Measurements from ENCODE around the gene ZNF276.
"Not testable (repeated sequence)": the region's sequence is repeated elsewhere in the genome, so short reads cannot be mapped to it uniquely, and the experiment has no call there.

The ZNF276 gene

DNA sequence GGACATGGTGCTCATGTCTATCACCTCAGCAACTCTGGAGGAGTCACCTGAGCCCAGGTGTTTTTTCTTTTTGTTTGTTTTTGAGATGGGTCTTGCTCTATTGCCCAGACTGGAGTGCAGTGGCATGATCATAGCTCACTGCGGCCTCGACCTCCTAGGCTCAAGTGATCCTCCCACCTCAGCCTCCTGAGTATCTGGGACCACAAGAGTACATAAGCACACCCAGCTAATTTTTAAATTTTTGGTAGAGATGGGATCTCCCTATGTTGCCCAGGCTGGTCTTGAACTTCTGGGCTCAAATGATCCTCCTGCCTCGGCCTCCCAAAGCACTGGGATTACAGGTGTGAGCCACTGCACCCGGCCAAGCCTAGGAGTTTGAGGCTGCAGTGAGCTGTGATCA is 31.7 kb upstream of the ZNF276 start:
- not testable (repeated sequence) for H3K27me3 ChIP-seq (ENCODE audit: control insufficient read depth in 1 of 2, insufficient read depth in 2 of 2, low read length in 2 of 2); H3K4me3 ChIP-seq (ENCODE audit: low read depth in 1 of 2, low read length in 2 of 2); H3K27ac ChIP-seq (ENCODE audit: low read depth, low read length); H3K9ac ChIP-seq (ENCODE audit: low read depth in 1 of 2, low read length in 2 of 2); H3K9me3 ChIP-seq (ENCODE audit: control insufficient read depth in 1 of 2, low read length in 2 of 2)
- Histone ChIP-seq H3K36me3 (ENCODE audit: control insufficient read depth in 1 of 2, insufficient read depth in 2 of 2, low read length in 2 of 2) (peaks cover 25 to 49% of the 10 kb centered on the region in 2 donors), H3K4me1 (ENCODE audit: control insufficient read depth in 1 of 2, insufficient read depth in 2 of 2, low read length in 2 of 2) (peaks cover 7 to 15% of the 10 kb centered on the region in 2 donors)

- peaks cover 29 to 53% of the 10 kb centered on the region in 2 donors for H3K36me3 ChIP-seq (ENCODE audit: control insufficient read depth in 1 of 2, insufficient read depth in 2 of 2, low read length in 2 of 2)
- no peak overlapping the region for H3K27ac ChIP-seq (ENCODE audit: low read depth, low read length)
- no peaks in the 10 kb centered on the region for H3K27me3 ChIP-seq (ENCODE audit: control insufficient read depth in 1 of 2, insufficient read depth in 2 of 2, low read length in 2 of 2)
Measured at GRCh38 chr16:89690392-89690901, 30.9 kb upstream of the ZNF276 start.

GRCh38 chr16:89691231-89691985 is 29.9 kb upstream of the ZNF276 start:
- Histone ChIP-seq H3K4me1 (ENCODE audit: control insufficient read depth in 1 of 2, insufficient read depth in 2 of 2, low read length in 2 of 2) (peaks cover 7 to 27% of the 10 kb centered on the region in 2 donors), H3K4me3 (ENCODE audit: low read depth in 1 of 2, low read length in 2 of 2) (no peak overlapping the region), H3K27me3 (ENCODE audit: control insufficient read depth in 1 of 2, insufficient read depth in 2 of 2, low read length in 2 of 2) (no peaks in the 10 kb centered on the region), H3K9ac (ENCODE audit: low read depth in 1 of 2, low read length in 2 of 2) (no peak overlapping the region), H3K36me3 (ENCODE audit: control insufficient read depth in 1 of 2, insufficient read depth in 2 of 2, low read length in 2 of 2) (peaks cover 29 to 60% of the 10 kb centered on the region in 2 donors), H3K27ac (ENCODE audit: low read depth, low read length) (no peak overlapping the region), H3K9me3 (ENCODE audit: control insufficient read depth in 1 of 2, low read length in 2 of 2) (no peaks in the 10 kb centered on the region)

More at GRCh38 chr16:89690392-89690901, 30.9 kb upstream of the ZNF276 start:
- H3K4me3 ChIP-seq (ENCODE audit: low read depth in 1 of 2, low read length in 2 of 2), result no peak overlapping the region
- H3K9me3 ChIP-seq (ENCODE audit: control insufficient read depth in 1 of 2, low read length in 2 of 2), result no peaks in the 10 kb centered on the region
- peaks cover 7 to 22% of the 10 kb centered on the region in 2 donors for H3K4me1 ChIP-seq (ENCODE audit: control insufficient read depth in 1 of 2, insufficient read depth in 2 of 2, low read length in 2 of 2)
- no peak overlapping the region for H3K9ac ChIP-seq (ENCODE audit: low read depth in 1 of 2, low read length in 2 of 2)

DNA sequence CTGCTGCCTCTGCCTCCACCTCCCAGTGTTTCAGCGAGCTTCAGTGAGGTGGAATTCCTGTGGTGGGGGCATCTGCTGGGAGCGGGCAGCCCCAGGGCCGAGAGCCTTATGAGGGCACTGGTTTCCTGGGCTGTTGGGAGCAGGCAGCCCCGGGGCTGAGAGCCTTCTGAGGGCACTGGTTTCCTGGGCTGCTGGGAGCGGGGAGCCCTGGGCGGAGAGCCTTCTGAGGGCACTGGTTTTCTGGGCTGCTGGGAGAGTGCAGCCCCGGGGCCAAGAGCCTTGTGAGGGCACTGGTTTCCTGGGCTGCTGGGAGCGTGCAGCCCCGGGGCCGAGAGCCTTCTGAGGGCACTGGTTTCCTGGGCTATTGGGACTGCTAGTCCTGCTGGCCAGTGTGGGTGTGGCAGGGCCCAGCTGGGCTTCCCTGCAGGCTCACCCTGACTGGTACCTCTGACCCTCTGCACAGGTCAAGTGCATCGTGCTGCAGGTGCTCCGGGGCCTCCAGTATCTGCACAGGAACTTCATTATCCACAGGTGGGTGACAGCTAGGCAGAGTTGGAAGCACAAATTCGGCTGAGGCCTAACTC is 29.3 kb upstream of the ZNF276 start:
- H3K27me3 ChIP-seq (ENCODE audit: control insufficient read depth in 1 of 2, insufficient read depth in 2 of 2, low read length in 2 of 2), result no peaks in the 10 kb centered on the region
- H3K9ac ChIP-seq (ENCODE audit: low read depth in 1 of 2, low read length in 2 of 2), result no peak overlapping the region
- H3K4me1 ChIP-seq (ENCODE audit: control insufficient read depth in 1 of 2, insufficient read depth in 2 of 2, low read length in 2 of 2), result peaks cover 7 to 34% of the 10 kb centered on the region in 2 donors
- no peak overlapping the region for H3K27ac ChIP-seq (ENCODE audit: low read depth, low read length)
- H3K36me3 ChIP-seq (ENCODE audit: control insufficient read depth in 1 of 2, insufficient read depth in 2 of 2, low read length in 2 of 2), result peaks cover 29 to 63% of the 10 kb centered on the region in 2 donors
- H3K4me3 ChIP-seq (ENCODE audit: low read depth in 1 of 2, low read length in 2 of 2), result no peak overlapping the region
- H3K9me3 ChIP-seq (ENCODE audit: control insufficient read depth in 1 of 2, low read length in 2 of 2), result no peaks in the 10 kb centered on the region

- no peaks in the 10 kb centered on the region for H3K9me3 ChIP-seq (ENCODE audit: control insufficient read depth in 1 of 2, low read length in 2 of 2)
- H3K36me3 ChIP-seq (ENCODE audit: control insufficient read depth in 1 of 2, insufficient read depth in 2 of 2, low read length in 2 of 2), result peaks cover 29 to 63% of the 10 kb centered on the region in 2 donors
Measured at GRCh38 chr16:89693289-89693731, 28.0 kb upstream of the ZNF276 start.

GRCh38 chr16:89693931-89694783 is 27.2 kb upstream of the ZNF276 start:
- Histone ChIP-seq H3K27me3 (ENCODE audit: control insufficient read depth in 1 of 2, insufficient read depth in 2 of 2, low read length in 2 of 2) (no peaks in the 10 kb centered on the region), H3K4me3 (ENCODE audit: low read depth in 1 of 2, low read length in 2 of 2) (no peak overlapping the region), H3K9ac (ENCODE audit: low read depth in 1 of 2, low read length in 2 of 2) (no peak overlapping the region), H3K27ac (ENCODE audit: low read depth, low read length) (no peak overlapping the region), H3K4me1 (ENCODE audit: control insufficient read depth in 1 of 2, insufficient read depth in 2 of 2, low read length in 2 of 2) (peaks cover 2 to 19% of the 10 kb centered on the region in 2 donors), H3K36me3 (ENCODE audit: control insufficient read depth in 1 of 2, insufficient read depth in 2 of 2, low read length in 2 of 2) (peaks cover 29 to 61% of the 10 kb centered on the region in 2 donors), H3K9me3 (ENCODE audit: control insufficient read depth in 1 of 2, low read length in 2 of 2) (no peaks in the 10 kb centered on the region)

More at GRCh38 chr16:89693289-89693731, 28.0 kb upstream of the ZNF276 start:
- Histone ChIP-seq H3K27ac (ENCODE audit: low read depth, low read length) (no peak overlapping the region), H3K9ac (ENCODE audit: low read depth in 1 of 2, low read length in 2 of 2) (no peak overlapping the region), H3K27me3 (ENCODE audit: control insufficient read depth in 1 of 2, insufficient read depth in 2 of 2, low read length in 2 of 2) (no peaks in the 10 kb centered on the region), H3K4me1 (ENCODE audit: control insufficient read depth in 1 of 2, insufficient read depth in 2 of 2, low read length in 2 of 2) (peaks cover 0 to 22% of the 10 kb centered on the region in 2 donors), H3K4me3 (ENCODE audit: low read depth in 1 of 2, low read length in 2 of 2) (no peak overlapping the region)

GRCh38 chr16:89694784-89695085 is 26.6 kb upstream of the ZNF276 start:
- H3K27me3 ChIP-seq (ENCODE audit: control insufficient read depth in 1 of 2, insufficient read depth in 2 of 2, low read length in 2 of 2); H3K4me3 ChIP-seq (ENCODE audit: low read depth in 1 of 2, low read length in 2 of 2); H3K27ac ChIP-seq (ENCODE audit: low read depth, low read length); H3K9me3 ChIP-seq (ENCODE audit: control insufficient read depth in 1 of 2, low read length in 2 of 2); H3K9ac ChIP-seq (ENCODE audit: low read depth in 1 of 2, low read length in 2 of 2): not testable (repeated sequence)
- Histone ChIP-seq H3K4me1 (ENCODE audit: control insufficient read depth in 1 of 2, insufficient read depth in 2 of 2, low read length in 2 of 2) (peaks cover 5 to 21% of the 10 kb centered on the region in 2 donors), H3K36me3 (ENCODE audit: control insufficient read depth in 1 of 2, insufficient read depth in 2 of 2, low read length in 2 of 2) (peaks cover 28 to 56% of the 10 kb centered on the region in 2 donors)

GRCh38 chr16:89695086-89695874 is 26.1 kb upstream of the ZNF276 start:
- H3K9me3 ChIP-seq (ENCODE audit: control insufficient read depth in 1 of 2, low read length in 2 of 2), result no peaks in the 10 kb centered on the region
- peaks cover 8 to 26% of the 10 kb centered on the region in 2 donors for H3K4me1 ChIP-seq (ENCODE audit: control insufficient read depth in 1 of 2, insufficient read depth in 2 of 2, low read length in 2 of 2)
- H3K9ac ChIP-seq (ENCODE audit: low read depth in 1 of 2, low read length in 2 of 2), result no peak overlapping the region
- peaks cover 27 to 51% of the 10 kb centered on the region in 2 donors for H3K36me3 ChIP-seq (ENCODE audit: control insufficient read depth in 1 of 2, insufficient read depth in 2 of 2, low read length in 2 of 2)
- no peaks in the 10 kb centered on the region for H3K27me3 ChIP-seq (ENCODE audit: control insufficient read depth in 1 of 2, insufficient read depth in 2 of 2, low read length in 2 of 2)
- no peak overlapping the region for H3K27ac ChIP-seq (ENCODE audit: low read depth, low read length)
- H3K4me3 ChIP-seq (ENCODE audit: low read depth in 1 of 2, low read length in 2 of 2), result no peak overlapping the region

DNA sequence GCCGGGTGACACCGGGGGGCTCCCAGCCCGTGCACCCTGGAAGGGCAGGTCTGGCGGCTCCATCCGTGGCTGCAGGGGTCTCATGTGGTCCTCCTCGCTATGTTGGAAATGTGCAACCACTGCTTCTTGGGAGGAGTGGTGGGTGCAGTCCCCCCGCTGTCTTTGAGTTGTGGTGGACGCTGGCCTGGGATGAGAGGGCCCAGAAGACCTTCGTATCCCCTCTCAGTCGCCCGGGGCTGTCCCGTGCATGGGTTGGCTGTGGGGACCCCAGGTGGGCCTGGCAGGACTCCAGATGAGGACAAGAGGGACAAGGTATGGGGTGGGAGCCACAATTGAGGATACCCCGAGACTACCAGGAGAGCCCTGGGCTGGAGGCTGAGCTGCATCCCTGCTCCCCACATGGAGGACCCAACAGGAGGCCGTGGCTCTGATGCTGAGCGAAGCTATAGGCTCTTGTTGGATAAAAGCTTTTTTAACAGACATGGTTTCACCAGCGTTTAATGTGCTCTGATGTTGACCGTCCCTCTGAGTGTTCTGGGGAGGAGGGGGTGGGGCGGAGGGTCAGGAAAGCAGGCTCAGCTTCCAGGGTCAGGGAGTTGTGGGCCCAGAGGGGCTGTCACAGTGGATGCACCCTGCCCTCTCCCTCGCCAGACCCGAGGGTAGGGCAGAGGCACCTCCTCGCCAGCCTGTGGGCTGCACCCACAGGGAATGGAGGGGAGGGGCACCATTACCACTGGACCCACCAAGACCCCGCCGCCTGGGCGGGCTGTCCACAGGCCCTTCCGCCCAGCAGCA is 25.3 kb upstream of the ZNF276 start:
- no peak overlapping the region for H3K27ac ChIP-seq (ENCODE audit: low read depth, low read length)

More for the DNA sequence above, 25.3 kb upstream of the ZNF276 start:
- H3K36me3 ChIP-seq (ENCODE audit: control insufficient read depth in 1 of 2, insufficient read depth in 2 of 2, low read length in 2 of 2), result peaks cover 22 to 45% of the 10 kb centered on the region in 2 donors
- no peaks in the 10 kb centered on the region for H3K27me3 ChIP-seq (ENCODE audit: control insufficient read depth in 1 of 2, insufficient read depth in 2 of 2, low read length in 2 of 2)
- no peak overlapping the region for H3K9ac ChIP-seq (ENCODE audit: low read depth in 1 of 2, low read length in 2 of 2)
- no peak overlapping the region for H3K4me3 ChIP-seq (ENCODE audit: low read depth in 1 of 2, low read length in 2 of 2)
- peaks cover 12 to 31% of the 10 kb centered on the region in 2 donors for H3K4me1 ChIP-seq (ENCODE audit: control insufficient read depth in 1 of 2, insufficient read depth in 2 of 2, low read length in 2 of 2)
- no peaks in the 10 kb centered on the region for H3K9me3 ChIP-seq (ENCODE audit: control insufficient read depth in 1 of 2, low read length in 2 of 2)

Data from duodenal mucosa (tissue), 2 donors.